OCI-LY1 (cell line): ENCODE results near the gene NUAK1.

Experiments
- H2AFZ ChIP-seq: fragments of 200-600 bp; sonication (generic), shearing (Covaris generic); 2 replicates; pipeline ENCODE4 v1.6.0; 2014; ENCODE audit warnings: antibody characterized with exemption, mild to moderate bottlenecking, low read length
- H3F3A ChIP-seq: fragments of 200-600 bp; sonication (generic), shearing (Covaris generic); 2 replicates; pipeline ENCODE4 v1.6.0; 2014; ENCODE audit warnings: mild to moderate bottlenecking, antibody characterized with exemption, low read length, moderate library complexity; ENCODE audit not compliant: insufficient read depth
- H3K27ac ChIP-seq: fragments of 200-600 bp; sonication (generic); 2 replicates; pipeline ENCODE4 v1.5.1; 2014; ENCODE audit warnings: low read length, mixed run types, mild to moderate bottlenecking, low read depth; ENCODE audit not compliant: poor library complexity, severe bottlenecking
- H3K27me3 ChIP-seq: fragments of 200-600 bp; sonication (generic); 2 replicates; pipeline ENCODE4 v1.6.0; 2014; ENCODE audit warnings: antibody characterized with exemption, mild to moderate bottlenecking, low read length, moderate library complexity; ENCODE audit not compliant: insufficient read depth
- H3K36me3 ChIP-seq: fragments of 200-600 bp; sonication (generic); 2 replicates; pipeline ENCODE4 v1.6.1; 2014; ENCODE audit warnings: mild to moderate bottlenecking, antibody characterized with exemption, low read length, moderate library complexity, mixed read lengths; ENCODE audit not compliant: insufficient read depth
- H3K4me1 ChIP-seq: fragments of 200-600 bp; sonication (generic); 2 replicates; pipeline ENCODE4 v1.5.1; 2014; ENCODE audit warnings: mild to moderate bottlenecking, low read length, moderate library complexity; ENCODE audit not compliant: insufficient read depth, severe bottlenecking
- H3K4me2 ChIP-seq: fragments of 200-600 bp; sonication (generic), shearing (Covaris generic); 2 replicates; pipeline ENCODE4 v1.6.1; 2014; ENCODE audit warnings: low read length
- H3K4me3 ChIP-seq: fragments of 200-600 bp; sonication (generic); 2 replicates; pipeline ENCODE4 v1.5.1; 2014; ENCODE audit warnings: low read length, low read depth, mild to moderate bottlenecking, mixed read lengths; ENCODE audit not compliant: poor library complexity, severe bottlenecking
- H3K79me2 ChIP-seq: fragments of 200-600 bp; shearing (Covaris generic); 2 replicates; pipeline ENCODE4 v1.6.1; 2016; ENCODE audit warnings: mixed run types, low read length, mixed read lengths; ENCODE audit not compliant: insufficient read depth
- H3K9ac ChIP-seq: fragments of 200-600 bp; sonication (generic), shearing (Covaris generic); 2 replicates; pipeline ENCODE4 v1.6.1; 2014; ENCODE audit warnings: mild to moderate bottlenecking, low read length, mixed read lengths
- H3K9me2 ChIP-seq: fragments of 200-600 bp; sonication (generic), shearing (Covaris generic); 2 replicates; pipeline ENCODE4 v1.6.1; 2014; ENCODE audit warnings: low read depth, mild to moderate bottlenecking, low read length, mixed read lengths
- H3K9me3 ChIP-seq: fragments of 200-600 bp; shearing (Covaris generic); 2 replicates; pipeline ENCODE4 v1.6.1; 2014; ENCODE audit warnings: low read length, mixed read lengths
- H4K20me1 ChIP-seq: fragments of 200-600 bp; sonication (generic), shearing (Covaris generic); 2 replicates; pipeline ENCODE4 v1.6.0; 2016; ENCODE audit warnings: mild to moderate bottlenecking, low read length; ENCODE audit not compliant: insufficient read depth
- EZH2 ChIP-seq: fragments of 200-600 bp; sonication (generic), shearing (Covaris generic); IDR thresholded peaks from 2 replicates; pipeline ENCODE4 v1.8.0; 2017; ENCODE audit warnings: borderline replicate concordance, mixed run types, mild to moderate bottlenecking, antibody characterized with exemption, low read length, moderate library complexity, mixed read lengths
- TF ChIP-seq, protein P1 (sequence below): fragments of 200-600 bp; sonication (generic), shearing (Covaris generic); IDR thresholded peaks from 2 replicates; pipeline ENCODE4 v1.5.1; 2017; ENCODE audit warnings: mild to moderate bottlenecking, antibody characterized with exemption, low read length, moderate library complexity, mixed read lengths

Gene NUAK1

DNA sequence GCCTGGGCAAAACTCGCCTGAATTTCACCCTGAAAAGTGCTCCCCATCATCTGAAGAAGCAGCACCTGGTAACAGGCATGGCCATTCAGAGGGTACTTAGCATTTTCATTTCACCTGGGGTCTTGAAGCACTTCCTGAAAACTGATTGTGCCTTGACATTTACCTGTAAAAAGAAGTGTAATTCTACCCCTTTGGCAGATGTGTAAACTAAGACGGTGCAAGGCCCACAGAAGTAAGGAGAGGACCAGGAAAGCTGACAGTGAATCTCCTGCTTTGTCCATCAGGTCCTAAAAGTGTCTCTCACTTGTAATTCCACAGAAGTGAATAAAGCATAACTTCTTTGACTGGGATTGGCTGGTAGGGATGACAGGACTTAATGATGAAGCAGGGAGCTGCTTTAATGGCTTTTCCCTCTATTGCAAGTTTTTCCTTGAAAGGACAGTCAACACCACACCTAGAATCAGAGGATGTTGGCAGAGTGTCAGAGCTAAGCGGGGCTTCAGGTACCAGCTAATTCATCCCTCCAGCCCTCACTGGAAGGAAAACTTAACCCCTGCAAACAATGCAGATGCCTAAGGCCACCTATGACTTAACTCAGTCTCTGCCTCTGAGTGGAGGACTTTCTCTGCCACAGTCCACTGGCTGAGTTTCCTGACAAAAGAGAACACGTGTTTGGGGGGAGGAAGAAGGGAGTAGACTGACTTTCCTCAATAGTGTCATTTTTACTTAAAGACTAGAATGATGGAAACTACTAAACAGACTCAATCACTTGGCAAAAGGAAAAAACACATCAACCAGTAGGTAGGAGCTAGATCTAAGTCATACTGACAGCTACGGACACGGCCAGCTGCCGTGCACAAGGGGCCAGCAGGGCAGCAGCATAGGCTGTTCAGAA, 74.7 kb downstream of the NUAK1 start:
- Histone ChIP-seq H2AFZ (no peak overlapping the region), H3K9ac (no peak overlapping the region), H3K27ac (no peak overlapping the region), H3F3A (no peaks in the 10 kb centered on the region), H3K4me1 (no peaks in the 10 kb centered on the region), H3K9me2 (no peaks in the 10 kb centered on the region), H3K9me3 (no peaks in the 10 kb centered on the region), H3K4me3 (no peak overlapping the region), H3K36me3 (no peaks in the 10 kb centered on the region), H4K20me1 (no peaks in the 10 kb centered on the region), H3K79me2 (no peaks in the 10 kb centered on the region), H3K4me2 (no peak overlapping the region), H3K27me3 (no peaks in the 10 kb centered on the region)
- TF ChIP-seq, protein P1, sequence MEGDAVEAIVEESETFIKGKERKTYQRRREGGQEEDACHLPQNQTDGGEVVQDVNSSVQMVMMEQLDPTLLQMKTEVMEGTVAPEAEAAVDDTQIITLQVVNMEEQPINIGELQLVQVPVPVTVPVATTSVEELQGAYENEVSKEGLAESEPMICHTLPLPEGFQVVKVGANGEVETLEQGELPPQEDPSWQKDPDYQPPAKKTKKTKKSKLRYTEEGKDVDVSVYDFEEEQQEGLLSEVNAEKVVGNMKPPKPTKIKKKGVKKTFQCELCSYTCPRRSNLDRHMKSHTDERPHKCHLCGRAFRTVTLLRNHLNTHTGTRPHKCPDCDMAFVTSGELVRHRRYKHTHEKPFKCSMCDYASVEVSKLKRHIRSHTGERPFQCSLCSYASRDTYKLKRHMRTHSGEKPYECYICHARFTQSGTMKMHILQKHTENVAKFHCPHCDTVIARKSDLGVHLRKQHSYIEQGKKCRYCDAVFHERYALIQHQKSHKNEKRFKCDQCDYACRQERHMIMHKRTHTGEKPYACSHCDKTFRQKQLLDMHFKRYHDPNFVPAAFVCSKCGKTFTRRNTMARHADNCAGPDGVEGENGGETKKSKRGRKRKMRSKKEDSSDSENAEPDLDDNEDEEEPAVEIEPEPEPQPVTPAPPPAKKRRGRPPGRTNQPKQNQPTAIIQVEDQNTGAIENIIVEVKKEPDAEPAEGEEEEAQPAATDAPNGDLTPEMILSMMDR, result no peak
- no peak for TF ChIP-seq EZH2

DNA sequence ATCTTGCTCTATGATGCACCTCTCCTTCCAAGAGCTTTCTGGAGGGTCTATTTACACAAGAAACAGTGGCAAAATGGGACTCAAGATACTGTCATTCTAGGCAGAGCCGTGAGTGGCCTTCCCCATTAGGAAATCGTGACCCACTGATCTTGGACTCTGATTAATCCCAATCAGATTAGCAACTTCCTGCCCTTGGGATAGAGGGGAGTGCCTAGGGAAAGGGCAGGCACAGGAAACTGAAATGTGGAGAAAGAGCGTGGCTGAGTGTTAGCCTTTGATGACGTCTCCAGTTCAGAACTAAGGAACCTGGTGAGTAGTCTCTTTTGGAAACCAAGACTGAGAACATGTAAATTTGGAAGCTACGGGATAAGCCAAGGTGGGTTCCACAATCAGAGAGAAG, 76.1 kb downstream of the NUAK1 start:
- Histone ChIP-seq H3K27ac (no peak overlapping the region), H3K9ac (no peak overlapping the region), H3K9me3 (no peaks in the 10 kb centered on the region), H3K9me2 (no peaks in the 10 kb centered on the region), H3K79me2 (no peaks in the 10 kb centered on the region), H3K4me3 (no peak overlapping the region), H3K4me2 (no peak overlapping the region), H3F3A (no peaks in the 10 kb centered on the region), H3K4me1 (no peaks in the 10 kb centered on the region), H2AFZ (no peak overlapping the region), H4K20me1 (no peaks in the 10 kb centered on the region), H3K27me3 (no peaks in the 10 kb centered on the region), H3K36me3 (no peaks in the 10 kb centered on the region)
- TF ChIP-seq EZH2, result no peak
- TF ChIP-seq, protein P1, result no peak

DNA sequence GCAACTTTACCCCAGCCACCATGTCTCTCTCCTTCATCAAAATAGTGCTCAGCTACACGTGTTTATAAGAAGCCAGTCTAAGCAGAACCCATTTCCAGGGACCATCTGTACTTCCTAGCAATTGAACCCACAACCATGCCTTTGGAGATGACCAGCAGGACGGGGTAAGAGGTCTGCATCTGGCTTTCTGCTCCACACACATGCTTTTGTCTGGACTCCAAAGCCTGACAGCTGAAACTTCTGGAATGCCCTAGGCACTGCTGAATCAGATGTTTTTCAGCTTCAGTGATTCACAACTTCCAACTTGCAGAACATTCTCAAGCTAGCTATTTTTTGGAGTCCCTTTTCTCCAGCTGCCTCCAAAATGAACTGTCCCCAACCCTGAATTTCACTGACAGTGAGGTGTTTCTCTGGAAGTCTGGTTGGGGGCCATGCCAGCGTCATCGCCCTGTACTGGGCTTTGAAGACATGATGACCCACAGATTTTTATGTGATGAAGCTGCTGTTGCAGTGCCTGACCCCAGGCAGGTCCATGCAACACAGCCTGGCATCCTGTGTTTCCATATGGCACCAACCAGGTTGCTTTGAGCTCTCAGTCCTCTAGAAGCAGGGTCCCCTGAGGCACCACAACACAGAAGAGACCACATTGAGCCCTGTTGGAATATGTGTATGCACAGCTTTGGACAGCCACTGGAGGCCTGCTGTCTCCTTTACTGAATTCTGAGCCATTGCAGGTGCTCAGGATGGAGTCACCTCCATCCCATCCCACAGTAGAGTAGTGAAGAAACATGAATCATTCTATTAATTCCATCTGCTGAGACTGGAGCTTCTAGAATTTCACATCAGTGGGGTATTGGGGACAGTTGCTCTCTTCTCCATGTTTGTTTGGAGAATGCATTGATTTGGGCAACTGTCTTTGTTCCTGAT, 80.2 kb downstream of the NUAK1 start:
- Histone ChIP-seq H3K27ac (no peak overlapping the region), H3K9me3 (no peaks in the 10 kb centered on the region), H3K4me1 (no peaks in the 10 kb centered on the region), H3K4me2 (no peak overlapping the region), H3K9ac (no peak overlapping the region), H3F3A (no peaks in the 10 kb centered on the region), H2AFZ (no peak overlapping the region), H3K36me3 (no peaks in the 10 kb centered on the region), H4K20me1 (no peaks in the 10 kb centered on the region), H3K4me3 (no peak overlapping the region), H3K27me3 (no peaks in the 10 kb centered on the region), H3K79me2 (no peaks in the 10 kb centered on the region), H3K9me2 (no peaks in the 10 kb centered on the region)
- TF ChIP-seq EZH2, result no peak
- TF ChIP-seq, protein P1, result no peak
